Trophoblast cell (in vitro differentiated cells and primary cell): ENCODE results near the gene EFCAB13.

Experiments used
- DNase-seq, 2 donors: peaks; one replicate each; pipeline ENCODE4 v3.0.0-alpha.2; 2016
- H2AFZ ChIP-seq: 2 replicates; pipeline ENCODE4 v1.6.1; 2013; ENCODE audit warnings: low read length, moderate library complexity, mild to moderate bottlenecking; ENCODE audit not compliant: insufficient read depth, poor library complexity
- H2AK5ac ChIP-seq: 2 replicates; pipeline ENCODE4 v1.6.1; 2013; ENCODE audit warnings: mild to moderate bottlenecking, low read length
- H2BK120ac ChIP-seq: 2 replicates; pipeline ENCODE4 v1.6.1; 2013; ENCODE audit warnings: low read length, mild to moderate bottlenecking, moderate library complexity; ENCODE audit not compliant: insufficient read depth, poor library complexity
- H2BK12ac ChIP-seq: 2 replicates; pipeline ENCODE4 v1.6.1; 2013; ENCODE audit warnings: mild to moderate bottlenecking, low read length, moderate library complexity
- H2BK5ac ChIP-seq: 2 replicates; pipeline ENCODE4 v1.6.1; 2013; ENCODE audit warnings: low read length, low read depth, moderate library complexity, mild to moderate bottlenecking; ENCODE audit not compliant: poor library complexity
- H3K14ac ChIP-seq: 2 replicates; pipeline ENCODE4 v1.6.1; 2013; ENCODE audit warnings: mild to moderate bottlenecking, low read length
- H3K18ac ChIP-seq: 2 replicates; pipeline ENCODE4 v1.6.1; 2013; ENCODE audit warnings: mild to moderate bottlenecking, low read length
- H3K23ac ChIP-seq: 2 replicates; pipeline ENCODE4 v1.6.1; 2013; ENCODE audit warnings: low read length
- H3K27ac ChIP-seq: 2 replicates; pipeline ENCODE4 v1.5.1; 2013; ENCODE audit warnings: low read depth, mild to moderate bottlenecking, inconsistent platforms, low read length, moderate library complexity
- H3K27me3 ChIP-seq: 2 replicates; pipeline ENCODE4 v1.6.1; 2013; ENCODE audit warnings: inconsistent platforms, mild to moderate bottlenecking, low read length, moderate library complexity; ENCODE audit not compliant: insufficient read depth
- H3K36me3 ChIP-seq, 2 experiments: 1 replicate in 1 of 2; 2 replicates in 1 of 2; pipeline ENCODE4 v1.6.1; 2013; ENCODE audit warnings: low read length in 2 of 2, mild to moderate bottlenecking in 2 of 2, moderate library complexity in 1 of 2; ENCODE audit not compliant: insufficient read depth in 2 of 2, control insufficient read depth in 1 of 2
- H3K4ac ChIP-seq: 2 replicates; pipeline ENCODE4 v1.6.1; 2013; ENCODE audit warnings: low read depth, mild to moderate bottlenecking, low read length, moderate library complexity
- H3K4me1 ChIP-seq, 2 experiments: 1 replicate in 1 of 2; 2 replicates in 1 of 2; pipeline ENCODE4 v1.6.1; 2013; ENCODE audit warnings: low read length in 2 of 2, mild to moderate bottlenecking in 2 of 2, moderate library complexity in 1 of 2; ENCODE audit not compliant: insufficient read depth in 2 of 2, control insufficient read depth in 1 of 2
- H3K4me2 ChIP-seq: 2 replicates; pipeline ENCODE4 v1.6.1; 2013; ENCODE audit warnings: inconsistent platforms, mild to moderate bottlenecking, low read length, moderate library complexity
- H3K4me3 ChIP-seq: 2 replicates; pipeline ENCODE4 v1.5.1; 2013; ENCODE audit warnings: mild to moderate bottlenecking, low read depth, low read length, inconsistent platforms
- H3K79me1 ChIP-seq: one replicate; pipeline ENCODE4 v1.6.1; 2013; ENCODE audit warnings: low read length
- H3K79me2 ChIP-seq: 2 replicates; pipeline ENCODE4 v1.6.1; 2013; ENCODE audit warnings: low read length, mild to moderate bottlenecking; ENCODE audit not compliant: control insufficient read depth, insufficient read depth, poor library complexity
- H3K9ac ChIP-seq: 2 replicates; pipeline ENCODE4 v1.6.1; 2013; ENCODE audit warnings: mild to moderate bottlenecking, low read length
- H3K9me3 ChIP-seq: 2 replicates; pipeline ENCODE4 v1.6.1; 2013; ENCODE audit warnings: low read depth, mild to moderate bottlenecking, control low read depth, inconsistent platforms, low read length; ENCODE audit not compliant: insufficient read depth
- H4K12ac ChIP-seq: 2 replicates; pipeline ENCODE4 v1.6.1; 2013; ENCODE audit warnings: low read depth, mild to moderate bottlenecking, low read length, moderate library complexity
- H4K8ac ChIP-seq: 2 replicates; pipeline ENCODE4 v1.6.1; 2013; ENCODE audit warnings: low read depth, mild to moderate bottlenecking, low read length, moderate library complexity
- H4K91ac ChIP-seq: one replicate; pipeline ENCODE4 v1.6.1; 2013; ENCODE audit warnings: low read depth, mild to moderate bottlenecking, low read length, moderate library complexity
- WGBS: extraction: QIAGEN DNeasy Blood & Tissue Kit; methylation state at CpG from one replicate; pipeline ENCODE4 v1.1.7; 2013; ENCODE audit warnings: missing lambda C conversion rate; ENCODE audit not compliant: insufficient read length, insufficient coverage; ENCODE audit errors: extremely low coverage; 5-methylcytosine and 5-hydroxymethylcytosine counted together

Gene EFCAB13

DNA sequence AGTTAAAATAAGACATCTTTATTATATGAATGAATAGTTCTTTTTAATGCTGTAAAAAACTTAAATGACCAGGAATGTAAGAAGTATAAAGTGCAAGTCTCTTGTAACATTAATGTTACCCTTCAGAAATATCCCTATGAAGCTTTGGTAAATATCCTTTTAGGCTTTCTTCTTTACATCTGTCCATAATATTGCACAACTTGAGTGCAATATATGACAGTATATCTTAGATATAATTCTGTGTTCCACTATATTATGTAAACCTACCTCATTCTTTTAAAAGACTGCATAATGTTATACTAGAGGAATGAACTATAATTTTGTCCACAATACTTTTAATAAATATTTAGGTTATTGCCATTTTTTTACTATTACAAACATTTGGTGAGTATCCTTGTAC lies 81.1 kb downstream of the EFCAB13 start:
- H3K27ac ChIP-seq, result no peak overlapping the region
- peak in 1 of 2 donors; percentile 17 for DNase-seq

DNA sequence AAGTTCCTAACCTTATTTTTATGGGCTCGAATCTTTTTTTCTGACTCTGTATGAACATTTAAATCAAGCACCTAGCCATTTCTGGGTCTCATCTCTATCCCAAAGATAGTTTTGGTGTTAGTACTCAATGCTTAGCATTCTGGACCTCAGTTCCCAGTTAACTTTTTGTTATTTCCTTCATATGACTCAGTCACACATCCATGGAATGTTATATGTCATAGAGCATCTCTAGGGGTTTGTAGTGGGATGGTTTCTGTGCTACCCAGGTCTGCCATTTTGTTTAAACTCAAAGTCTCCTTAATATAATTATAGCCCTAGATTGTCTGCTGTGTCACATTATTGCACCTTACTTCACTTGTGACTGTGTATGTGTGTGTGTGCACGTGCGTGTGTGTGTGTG lies 90.1 kb downstream of the EFCAB13 start:
- H2BK12ac ChIP-seq, result no peak overlapping the region
- no peak overlapping the region for H4K12ac ChIP-seq
- H3K79me1 ChIP-seq, result no peaks in the 10 kb centered on the region
- H3K18ac ChIP-seq, result no peak overlapping the region
- no peak overlapping the region for H2BK5ac ChIP-seq
- H3K4ac ChIP-seq, result no peak overlapping the region
- H3K27me3 ChIP-seq, result no peaks in the 10 kb centered on the region
- no peaks in the 10 kb centered on the region for H3K36me3 ChIP-seq
- WGBS, result no CpG with 5 or more reads among the region's 3 CpGs
- H3K79me2 ChIP-seq, result no peaks in the 10 kb centered on the region
- H3K9ac ChIP-seq, result no peak overlapping the region
- no peak overlapping the region for H2AK5ac ChIP-seq
- DNase-seq, result peak in 1 of 2 donors; percentile 38
- H3K14ac ChIP-seq, result no peak overlapping the region
- no peak overlapping the region for H2AFZ ChIP-seq
- H4K8ac ChIP-seq, result no peak overlapping the region
- no peaks in the 10 kb centered on the region for H3K4me1 ChIP-seq
- H4K91ac ChIP-seq, result no peak overlapping the region
- no peaks in the 10 kb centered on the region for H3K9me3 ChIP-seq
- H3K23ac ChIP-seq, result no peak overlapping the region
- H3K4me3 ChIP-seq, result no peak overlapping the region
- H2BK120ac ChIP-seq, result no peak overlapping the region
- H3K27ac ChIP-seq, result no peak overlapping the region
- no peak overlapping the region for H3K4me2 ChIP-seq

More for the DNA sequence above, 81.1 kb downstream of the EFCAB13 start:
- Histone ChIP-seq H3K23ac (no peak overlapping the region), H3K27me3 (no peaks in the 10 kb centered on the region), H3K79me2 (no peaks in the 10 kb centered on the region), H3K4me1 (no peaks in the 10 kb centered on the region), H2BK120ac (no peak overlapping the region), H4K8ac (no peak overlapping the region), H3K9ac (no peak overlapping the region), H2BK12ac (no peak overlapping the region), H3K4me2 (no peak overlapping the region), H3K14ac (no peak overlapping the region), H3K79me1 (no peaks in the 10 kb centered on the region), H2BK5ac (no peak overlapping the region), H3K4ac (no peak overlapping the region), H4K91ac (no peak overlapping the region), H4K12ac (no peak overlapping the region), H3K9me3 (no peaks in the 10 kb centered on the region), H3K36me3 (no peaks in the 10 kb centered on the region), H3K18ac (no peak overlapping the region), H2AFZ (no peak overlapping the region), H2AK5ac (no peak overlapping the region), H3K4me3 (no peak overlapping the region)

DNA sequence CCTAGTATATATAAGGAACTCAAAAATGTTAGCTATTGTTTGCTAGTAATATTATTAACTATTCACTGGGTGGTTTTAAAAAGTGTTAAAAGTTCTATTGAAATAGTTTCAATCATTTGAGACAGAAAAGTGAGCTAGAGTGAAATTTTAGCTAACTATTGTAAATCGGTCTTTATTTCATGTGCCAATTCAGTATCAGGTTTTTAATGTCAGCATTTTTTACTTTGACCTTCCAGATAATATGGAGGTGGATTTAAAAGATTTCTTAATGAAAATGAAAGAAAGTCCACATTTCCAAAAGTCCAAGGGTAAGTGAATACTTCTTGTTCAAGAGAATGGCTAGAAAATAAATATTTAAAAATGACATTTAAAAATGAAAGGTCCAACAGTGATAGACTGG lies 90.9 kb downstream of the EFCAB13 start:
- Histone ChIP-seq H2BK5ac (no peak overlapping the region), H2AFZ (no peak overlapping the region), H3K4me3 (no peak overlapping the region), H2BK12ac (no peak overlapping the region), H3K36me3 (no peaks in the 10 kb centered on the region), H3K27me3 (no peaks in the 10 kb centered on the region), H4K12ac (no peak overlapping the region), H3K18ac (no peak overlapping the region), H3K4me1 (no peaks in the 10 kb centered on the region), H3K23ac (no peak overlapping the region), H3K14ac (no peak overlapping the region), H2AK5ac (no peak overlapping the region), H3K27ac (no peak overlapping the region), H3K79me2 (no peaks in the 10 kb centered on the region), H4K8ac (no peak overlapping the region), H3K4ac (no peak overlapping the region), H4K91ac (no peak overlapping the region), H3K79me1 (no peaks in the 10 kb centered on the region), H2BK120ac (no peak overlapping the region), H3K4me2 (no peak overlapping the region), H3K9ac (no peak overlapping the region), H3K9me3 (no peaks in the 10 kb centered on the region)
- no CpG with 5 or more reads among the region's 1 CpG for WGBS
- DNase-seq, result no peak

DNA sequence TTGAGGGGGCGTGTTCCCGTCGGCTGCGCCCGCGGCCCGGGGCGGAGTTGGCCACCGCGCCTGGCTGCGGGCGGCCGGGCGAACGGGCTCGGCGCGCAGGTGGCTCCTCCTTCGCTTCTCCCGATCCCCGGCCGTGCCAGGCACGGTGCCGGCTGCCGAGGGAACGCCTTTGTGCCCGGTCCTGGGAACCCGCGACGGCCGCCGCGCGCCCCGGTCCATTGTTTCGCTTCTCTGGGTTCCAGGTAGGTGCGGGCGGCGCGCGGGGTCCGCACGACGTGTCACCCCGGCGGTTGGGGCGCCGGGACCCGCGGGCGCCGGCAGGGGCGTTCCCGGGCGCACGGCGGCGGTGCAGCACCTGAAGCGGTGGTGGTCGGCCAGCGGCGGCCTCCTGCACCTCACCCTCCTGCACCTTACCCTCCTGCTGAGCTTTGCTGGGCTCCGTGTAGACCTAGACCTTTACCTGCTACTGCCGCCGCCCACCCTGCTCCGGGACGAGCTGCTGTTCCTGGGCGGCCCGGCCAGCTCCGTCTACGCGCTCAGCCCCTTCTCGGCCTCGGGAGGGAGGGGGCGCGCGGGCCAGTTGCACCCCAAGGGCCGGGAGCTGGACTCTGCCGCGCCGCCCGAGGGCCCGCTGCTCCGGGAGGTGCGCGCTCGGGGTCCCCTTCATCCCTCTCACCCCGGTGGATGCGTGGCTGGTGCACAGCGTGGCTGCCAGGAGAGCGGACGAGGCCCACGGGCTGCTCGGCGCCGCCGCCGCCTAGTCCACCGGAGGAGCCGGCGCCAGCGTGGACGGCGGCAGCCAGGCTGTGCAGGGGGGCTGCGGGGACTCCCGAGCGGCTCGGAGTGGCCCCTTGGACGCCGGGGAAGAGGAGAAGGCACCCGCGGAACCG lies 99.9 kb downstream of the EFCAB13 start:
- Histone ChIP-seq H4K91ac (no peak overlapping the region), H4K8ac (no peak overlapping the region), H2AK5ac (no peak overlapping the region), H2BK5ac (no peak overlapping the region), H2BK120ac (no peak overlapping the region), H3K9ac (no peak overlapping the region), H3K27me3 (peaks cover 11% of the 10 kb centered on the region), H2BK12ac (no peak overlapping the region), H3K4me1 (peaks cover 5 to 8% of the 10 kb centered on the region in 2 experiments), H3K4me3 (peak overlapping the region; percentile 75), H3K27ac (no peak overlapping the region), H3K79me1 (no peaks in the 10 kb centered on the region), H3K4ac (no peak overlapping the region), H3K18ac (no peak overlapping the region), H3K14ac (peak overlapping the region; percentile 14), H3K9me3 (no peaks in the 10 kb centered on the region), H3K79me2 (no peaks in the 10 kb centered on the region), H2AFZ (peak overlapping the region; percentile 38), H3K36me3 (no peaks in the 10 kb centered on the region), H3K4me2 (peak overlapping the region; percentile 97), H3K23ac (no peak overlapping the region), H4K12ac (no peak overlapping the region)
- peak; percentile 23 to 64 for DNase-seq
- no CpG with 5 or more reads among the region's 113 CpGs for WGBS
